Neural cell (in vitro differentiated cells): ENCODE results near the gene TBC1D24. TPM values are rescaled to one million over a fixed set of nuclear protein-coding genes. Genes with fewer than 3 reads are reported as not detected.

Source experiments
- H2AFZ ChIP-seq: fragments of 200-600, 300-800 bp; sonication (generic), shearing (Covaris generic); 2 replicates; pipeline ENCODE4 v1.6.0; 2014; ENCODE audit warnings: low read depth, mild to moderate bottlenecking, antibody characterized with exemption, low read length, moderate library complexity
- H3F3A ChIP-seq: fragments of 200-600 bp; shearing (Covaris generic); 2 replicates; pipeline ENCODE4 v1.6.1; 2016; ENCODE audit warnings: mild to moderate bottlenecking, moderate library complexity, mixed read lengths, antibody characterized with exemption, low read length; ENCODE audit not compliant: insufficient read depth, poor library complexity, severe bottlenecking
- H3K27ac ChIP-seq: fragments of 200-600, 300-800 bp; sonication (generic), shearing (Covaris generic); 2 replicates; pipeline ENCODE4 v1.5.1; 2014; ENCODE audit warnings: mild to moderate bottlenecking, low read length, moderate library complexity
- H3K27me3 ChIP-seq: fragments of 300-800, 200-600 bp; sonication (generic), shearing (Covaris generic); 2 replicates; pipeline ENCODE4 v1.6.0; 2014; ENCODE audit warnings: mild to moderate bottlenecking, low read depth, low read length, moderate library complexity; ENCODE audit not compliant: insufficient read depth
- H3K36me3 ChIP-seq: fragments of 300-800, 200-600 bp; sonication (generic), shearing (Covaris generic); 2 replicates; pipeline ENCODE4 v1.5.1; 2014; ENCODE audit warnings: mild to moderate bottlenecking, antibody characterized with exemption, low read length, moderate library complexity; ENCODE audit not compliant: insufficient read depth
- H3K4me2 ChIP-seq: fragments of 300-800, 200-600 bp; sonication (generic), shearing (Covaris generic); 2 replicates; pipeline ENCODE4 v1.6.0; 2014; ENCODE audit warnings: mild to moderate bottlenecking, low read length
- H3K4me3 ChIP-seq: fragments of 300-800, 200-600 bp; sonication (generic), shearing (Covaris generic); 2 replicates; pipeline ENCODE4 v1.5.1; 2014; ENCODE audit warnings: mild to moderate bottlenecking, low read length, moderate library complexity
- H3K79me2 ChIP-seq: fragments of 200-600 bp; shearing (Covaris generic); replicated peaks from 2 replicates; pipeline ENCODE4 v1.6.0; 2014; ENCODE audit warnings: mild to moderate bottlenecking, low read length, moderate library complexity; ENCODE audit not compliant: insufficient read depth
- H3K9ac ChIP-seq: fragments of 300-800, 200-600 bp; sonication (generic), shearing (Covaris generic); 2 replicates; pipeline ENCODE4 v1.6.1; 2016; ENCODE audit warnings: mild to moderate bottlenecking, low read length, mixed read lengths
- H3K9me2 ChIP-seq: fragments of 200-600 bp; shearing (Covaris generic); 2 replicates; pipeline ENCODE4 v1.6.1; 2016; ENCODE audit warnings: mild to moderate bottlenecking, low read length, mixed read lengths; ENCODE audit not compliant: insufficient read depth
- H3K9me3 ChIP-seq: fragments of 200-600, 300-800 bp; sonication (generic), shearing (Covaris generic); 2 replicates; pipeline ENCODE4 v1.6.1; 2016; ENCODE audit warnings: mild to moderate bottlenecking, mixed run types, low read length, moderate library complexity, mixed read lengths
- H4K20me1 ChIP-seq: fragments of 200-600 bp; shearing (Covaris generic); 2 replicates; pipeline ENCODE4 v1.6.1; 2016; ENCODE audit warnings: mild to moderate bottlenecking, mixed run types; ENCODE audit not compliant: insufficient read depth
- CTCF ChIP-seq: fragments of 450-650 bp; IDR thresholded peaks from 2 replicates; pipeline ENCODE4 v1.5.1; 2014; ENCODE audit warnings: antibody characterized with exemption, mild to moderate bottlenecking, moderate library complexity; ENCODE audit not compliant: poor library complexity, severe bottlenecking
- EP300 ChIP-seq: fragments of 450-650 bp; conservative IDR thresholded peaks from 2 replicates; pipeline ENCODE4 v1.6.1; 2014; ENCODE audit warnings: antibody characterized with exemption, mild to moderate bottlenecking, moderate library complexity; ENCODE audit not compliant: poor library complexity, severe bottlenecking
- EZH2 ChIP-seq: fragments of 200-600, 300-800 bp; shearing (Covaris generic), sonication (generic); IDR thresholded peaks from 2 replicates; pipeline ENCODE4 v1.6.1; 2014; ENCODE audit warnings: antibody characterized with exemption, low read length, borderline replicate concordance, mild to moderate bottlenecking; ENCODE audit not compliant: insufficient read depth, poor library complexity, severe bottlenecking
- MXI1 ChIP-seq: fragments of 450-650 bp; conservative IDR thresholded peaks from 2 replicates; pipeline ENCODE4 v1.6.1; 2014; ENCODE audit warnings: antibody characterized with exemption, mild to moderate bottlenecking; ENCODE audit not compliant: poor library complexity, severe bottlenecking
- POLR2AphosphoS5 ChIP-seq: IDR thresholded peaks from 2 replicates; pipeline ENCODE4 v1.6.1; 2012
- RAD21 ChIP-seq: fragments of 450-650 bp; conservative IDR thresholded peaks from 2 replicates; pipeline ENCODE4 v1.6.1; 2014; ENCODE audit warnings: antibody characterized with exemption, mild to moderate bottlenecking, moderate library complexity
- REST ChIP-seq: IDR thresholded peaks from 2 replicates; pipeline ENCODE4 v1.6.1; 2012; ENCODE audit warnings: borderline replicate concordance
- SMC3 ChIP-seq: fragments of 450-650 bp; conservative IDR thresholded peaks from 2 replicates; pipeline ENCODE4 v1.6.1; 2014; ENCODE audit warnings: antibody characterized with exemption, mild to moderate bottlenecking, moderate library complexity; ENCODE audit not compliant: poor library complexity
- TAF1 ChIP-seq: IDR thresholded peaks from 2 replicates; pipeline ENCODE4 v1.6.1; 2012; ENCODE audit warnings: low read depth
- polyA plus RNA-seq: library from polyadenylated mRNA; depleted of rRNA; stranded (reverse); fragments of >200 nt; gene quantifications from 2 replicates; pipeline ENCODE4 v1.2.3, GENCODE V29; 2014

The TBC1D24 gene
- polyA plus RNA-seq, 1 donor from 2014 or later = 27.1 TPM

- Histone ChIP-seq H3K27ac (no peak overlapping the region), H3K36me3 (no peaks in the 10 kb centered on the region), H3K79me2 (no peaks in the 10 kb centered on the region)
These were observed 10.6 kb upstream of the TBC1D24 start for GRCh38 chr16:2464333-2464732.

GRCh38 chr16:2465653-2466415 is 9.1 kb upstream of the TBC1D24 start:
- H3K36me3 ChIP-seq = no peaks in the 10 kb centered on the region
- no peak for TF ChIP-seq EZH2
- TF ChIP-seq REST = no peak
- TF ChIP-seq TAF1 = no peak
- no peak for TF ChIP-seq POLR2AphosphoS5
- no peak for TF ChIP-seq RAD21
- no peak for TF ChIP-seq SMC3
- TF ChIP-seq EP300 = no peak
- TF ChIP-seq MXI1 = no peak

More at GRCh38 chr16:2464333-2464732, 10.6 kb upstream of the TBC1D24 start:
- no peak overlapping the region for H3K4me3 ChIP-seq
- no peaks in the 10 kb centered on the region for H4K20me1 ChIP-seq
- no peak overlapping the region for H2AFZ ChIP-seq
- peaks cover 6% of the 10 kb centered on the region for H3K27me3 ChIP-seq
- no peaks in the 10 kb centered on the region for H3F3A ChIP-seq
- H3K9ac ChIP-seq = no peak overlapping the region
- no peaks in the 10 kb centered on the region for H3K9me2 ChIP-seq
- H3K9me3 ChIP-seq = no peaks in the 10 kb centered on the region
- no peak overlapping the region for H3K4me2 ChIP-seq
- no peak for TF ChIP-seq POLR2AphosphoS5
- no peak for TF ChIP-seq REST
- TF ChIP-seq EZH2 = no peak
- TF ChIP-seq MXI1 = no peak
- TF ChIP-seq CTCF = no peak
- TF ChIP-seq RAD21 = no peak
- TF ChIP-seq SMC3 = no peak
- no peak for TF ChIP-seq TAF1
- TF ChIP-seq EP300 = no peak

More at GRCh38 chr16:2465653-2466415, 9.1 kb upstream of the TBC1D24 start:
- Histone ChIP-seq H3K27ac (no peak overlapping the region), H3K9me3 (no peaks in the 10 kb centered on the region), H3K79me2 (no peaks in the 10 kb centered on the region), H3F3A (no peaks in the 10 kb centered on the region), H3K27me3 (peaks cover 6% of the 10 kb centered on the region), H3K9ac (no peak overlapping the region), H3K4me3 (no peak overlapping the region), H2AFZ (no peak overlapping the region), H4K20me1 (no peaks in the 10 kb centered on the region), H3K9me2 (no peaks in the 10 kb centered on the region), H3K4me2 (no peak overlapping the region)
